Adrenal gland (tissue), 12 donors: ENCODE results near the gene MBLAC1. TPM values are rescaled to one million over a fixed set of nuclear protein-coding genes. Genes with fewer than 3 reads are reported as not detected.

ENCODE experiments used
- DNase-seq, 7 donors: peaks; one replicate each; pipeline ENCODE4 v3.0.0-alpha.2; 2019 to 2020
- H3K27ac ChIP-seq, 5 donors: fragments of 200-600 bp; sonication (generic) in 4 of 5; 1 replicate in 3 of 5; 2 replicates in 2 of 5; pipeline versions ENCODE4 v1.5.1 to v1.8.0; 2016 to 2020; ENCODE audit warnings: mild to moderate bottlenecking in 1 of 5
- H3K27me3 ChIP-seq: fragments of 200-600 bp; 2 replicates; pipeline ENCODE4 v1.8.0; 2021
- H3K36me3 ChIP-seq, 2 donors: fragments of 200-600 bp; replicated peaks in 1 of 2; 1 replicate in 1 of 2; 2 replicates in 1 of 2; pipeline versions ENCODE4 v1.5.1 to v1.8.0; 2018 to 2022
- H3K4me1 ChIP-seq, 2 donors: fragments of 200-600 bp; replicated peaks in 1 of 2; 1 replicate in 1 of 2; 2 replicates in 1 of 2; pipeline versions ENCODE4 v1.5.1 to v1.8.0; 2018 to 2021
- H3K4me3 ChIP-seq, 4 donors: fragments of 200-600 bp; sonication (generic) in 3 of 4; one replicate each; pipeline ENCODE4 v1.5.1; 2016 to 2018
- H3K9me3 ChIP-seq, 3 donors: fragments of 200-600 bp; sonication (generic) in 1 of 3; replicated peaks in 1 of 3; 1 replicate in 2 of 3; 2 replicates in 1 of 3; pipeline versions ENCODE4 v1.5.1 to v1.8.0; 2016 to 2021
- CTCF ChIP-seq, 6 experiments: fragments of 450-650 bp in 4 of 6; fragments of 200-600 bp in 2 of 6; sonication (generic) in 1 of 6; IDR thresholded peaks; 1 replicate in 5 of 6; 2 replicates in 1 of 6; pipeline versions ENCODE4 v1.5.1 to v1.8.0; 2016 to 2021; ENCODE audit warnings: antibody characterized with exemption in 6 of 6, mild to moderate bottlenecking in 2 of 6, moderate library complexity in 1 of 6
- POLR2A ChIP-seq, 2 donors: fragments of 450-650 bp; IDR thresholded peaks; one replicate each; pipeline ENCODE4 v1.6.1; 2017; ENCODE audit warnings: antibody characterized with exemption in 2 of 2, mild to moderate bottlenecking in 2 of 2, moderate library complexity in 1 of 2
- WGBS, 4 donors: extraction: QIAGEN DNeasy Blood & Tissue Kit in 2 of 4; methylation state at CpG; one replicate each; pipeline versions ENCODE4 v1.1.5 to v1.1.7; 2013 to 2017; 5-methylcytosine and 5-hydroxymethylcytosine counted together
- intact Hi-C, 2 donors: fragments of 100-400 bp; cut with DNase I; formaldehyde crosslinking; loops; one replicate each; pipeline versions ENCODE4 v1.14.1 to v1.15.0; 2022 to 2023
- polyA plus RNA-seq, 3 donors: library from polyadenylated mRNA; stranded (reverse); fragments of 200-250 nt in 2 of 3; fragments of 350-450 nt in 1 of 3; fragmentation: Illumina TruSeq in 1 of 3; extraction: RNeasy Lipid Tissue Mini Kit (QIAGEN cat#74804) in 1 of 3; gene quantifications; one replicate each; pipeline ENCODE4 v1.2.3, GENCODE V29; 2013 to 2014
- total RNA-seq, 9 donors: library from RNA; depleted of rRNA in 4 of 9; stranded (reverse); fragments of >200 nt in 4 of 9; fragments of 120-200 nt in 1 of 9; fragmentation: NEBNext Ultra II Directional in 1 of 9; extraction: Animal tissue kit (Norgen Biotek cat#: 25700) in 1 of 9; gene quantifications; one replicate each; pipeline versions ENCODE4 v1.1.0 to v1.2.4, GENCODE V29; 2013 to 2023
- donor health status: healthy with polysubstance abuse.
- donor health status: Bipolar disorder and iron deficiency.
- donor health status: DM: yes; HTN: yes; CAD: no.
- donor health status: DM: no; HTN: no; CAD: no.
- donor health status: DM: no; HTN: no; CAD: no.
- donor health status: DM: yes; HTN: yes; CAD: no.

The MBLAC1 gene
- total and polyA plus RNA-seq, 12 donors = 0.38 to 7.0 (median 3.4) TPM

- H3K27ac ChIP-seq = no peak overlapping the region
- no peak overlapping the region for H3K4me3 ChIP-seq
- peaks cover 3 to 25% of the 10 kb centered on the region in 2 donors for H3K4me1 ChIP-seq
- DNase-seq = no peak
- H3K36me3 ChIP-seq = peaks cover 0 to 36% of the 10 kb centered on the region in 2 donors
- H3K27me3 ChIP-seq = no peaks in the 10 kb centered on the region
- H3K9me3 ChIP-seq = no peaks in the 10 kb centered on the region
- WGBS, 4 donors = 82 to 89% (median 86%) methylated on average over 16 of the region's 16 CpGs
- intact Hi-C loops = loop anchor here in 1 of 2 donors (10.0 kb wide), 1 partner anchor 61 kb away; the partner anchor contains the start of gene PVRIG
- TF ChIP-seq CTCF (IDR thresholded peaks at IDR 0.05) = no peak
- TF ChIP-seq POLR2A (IDR thresholded peaks at IDR 0.05) = no peak
Observed at GRCh38 chr7:100153708-100154535, 27.2 kb downstream of the MBLAC1 start.

- no peaks in the 10 kb centered on the region for H3K27me3 ChIP-seq
- H3K4me1 ChIP-seq = peaks cover 3 to 24% of the 10 kb centered on the region in 2 donors
- no peak overlapping the region for H3K27ac ChIP-seq
- no peak for TF ChIP-seq CTCF (IDR thresholded peaks at IDR 0.05)
- TF ChIP-seq POLR2A (IDR thresholded peaks at IDR 0.05) = no peak
- intact Hi-C loops = loop anchor here in 1 of 2 donors (10.0 kb wide), 1 partner anchor 60 kb away; the partner anchor contains the start of gene PVRIG
- no peak overlapping the region for H3K4me3 ChIP-seq
- H3K9me3 ChIP-seq = no peaks in the 10 kb centered on the region
- H3K36me3 ChIP-seq = peaks cover 0 to 36% of the 10 kb centered on the region in 2 donors
- WGBS, 4 donors = 53 to 83% (median 73%) methylated on average over 5 to 30 of the region's 30 CpGs
- no peak for DNase-seq
Observed at GRCh38 chr7:100154651-100155491, 28.1 kb downstream of the MBLAC1 start.

GRCh38 chr7:100155553-100156317 lies 29.0 kb downstream of the MBLAC1 start:
- Histone ChIP-seq H3K4me1 (peaks cover 3 to 17% of the 10 kb centered on the region in 2 donors), H3K27me3 (no peaks in the 10 kb centered on the region), H3K4me3 (no peak overlapping the region), H3K27ac (no peak overlapping the region), H3K36me3 (peaks cover 0 to 36% of the 10 kb centered on the region in 2 donors), H3K9me3 (no peaks in the 10 kb centered on the region)
- intact Hi-C loops = loop anchor here in 1 of 2 donors (10.0 kb wide), 1 partner anchor 59 kb away; the partner anchor contains the start of gene PVRIG
- 79 to 84% (median 83%) methylated on average over 12 to 20 of the region's 20 CpGs for WGBS, 4 donors
- DNase-seq = no peak
- TF ChIP-seq CTCF (IDR thresholded peaks at IDR 0.05) (no peak), POLR2A (IDR thresholded peaks at IDR 0.05) (no peak)
